K562 (cell line): ENCODE results near the gene CNOT6. TPM values are rescaled to one million over a fixed set of nuclear protein-coding genes. Genes with fewer than 3 reads are reported as not detected.
A peak's percentile ranks its signal among the peaks of the same experiment; 100 is the strongest.

Source experiments
- GTF2E2 ChIP-seq: fragments of 200-800 bp; sonication (Bioruptor generic); IDR thresholded peaks from 2 replicates; pipeline ENCODE4 v1.6.1; 2016; ENCODE audit warnings: missing genetic modification characterization, missing compliant biosample characterization
- JUN ChIP-seq, 2 experiments: sonication (generic) in 1 of 2; formaldehyde crosslinking in 1 of 2; IDR thresholded peaks; 2 replicates each; pipeline versions ENCODE4 v1.6.1 to v1.8.0; 2012 to 2022; ENCODE audit warnings: borderline replicate concordance in 2 of 2, mild to moderate bottlenecking in 2 of 2, improper control_type of control experiment in 1 of 2, low read depth in 1 of 2, low read length in 1 of 2, missing genetic modification reagents in 1 of 2
- KHSRP ChIP-seq: fragments of 450-650 bp; IDR thresholded peaks from 2 replicates; pipeline ENCODE4 v1.6.1; 2017
- RBFOX2 ChIP-seq: fragments of 200-400 bp; formaldehyde crosslinking; IDR thresholded peaks from 2 replicates; pipeline ENCODE4 v1.6.1; 2017; ENCODE audit warnings: low read depth, mild to moderate bottlenecking, low read length, moderate library complexity
- RBM15 ChIP-seq: fragments of 200-400 bp; formaldehyde crosslinking; IDR thresholded peaks from 2 replicates; pipeline ENCODE4 v1.6.1; 2018; ENCODE audit warnings: mild to moderate bottlenecking, low read length, moderate library complexity; ENCODE audit not compliant: insufficient read depth
- SPI1 ChIP-seq: IDR thresholded peaks from 2 replicates; pipeline ENCODE4 v1.6.1; 2011; ENCODE audit warnings: low read depth, low read length, control low read depth, borderline replicate concordance
- TCFL5 ChIP-seq: fragments of 250-450 bp; sonication (Bioruptor Pico); conservative IDR thresholded peaks from 2 replicates; pipeline ENCODE4 v1.6.1; 2021; ENCODE audit warnings: mild to moderate bottlenecking, moderate library complexity, matching md5 sums
- ZBTB40 ChIP-seq, 2 experiments: fragments of 450-650 bp in 1 of 2; sonication (generic) in 1 of 2; formaldehyde crosslinking in 1 of 2; IDR thresholded peaks; 2 replicates each; pipeline versions ENCODE4 v1.7.1 to v1.9.0; 2016 to 2022; ENCODE audit warnings: inconsistent platforms in 1 of 2, mild to moderate bottlenecking in 1 of 2, missing genetic modification reagents in 1 of 2
- ZBTB9 ChIP-seq: fragments of 450-650 bp; formaldehyde crosslinking; IDR thresholded peaks from 2 replicates; pipeline ENCODE4 v1.4.0; 2020; ENCODE audit warnings: mild to moderate bottlenecking, moderate library complexity
- ZNF121 ChIP-seq: sonication (generic); formaldehyde crosslinking; conservative IDR thresholded peaks from 2 replicates; pipeline ENCODE4 v1.8.0; 2022; ENCODE audit warnings: missing genetic modification reagents
- polyA plus RNA-seq, 8 experiments: library from polyadenylated mRNA; depleted of rRNA in 4 of 8; stranded (reverse) in 5 of 8; unstranded in 3 of 8; fragments of >200 nt; fragmentation: Nextera tagmentation in 2 of 8; fragmentation: Illumina TruSeq in 1 of 8; extraction: Ambion mirVana in 2 of 8; extraction: Trizol in 1 of 8; gene quantifications; 2 replicates each; pipeline versions ENCODE4 v1.2.1 to v1.2.3, GENCODE V29; 2011 to 2014; ENCODE audit warnings: inconsistent platforms in 1 of 8, missing spikeins in 1 of 8
- total RNA-seq, 7 experiments: library from RNA; depleted of rRNA in 6 of 7; stranded (reverse); fragments of >200 nt in 6 of 7; fragmentation: Illumina TruSeq in 2 of 7; extraction: Trizol in 2 of 7; gene quantifications; 2 replicates each; pipeline versions ENCODE4 v1.2.1 to v1.2.3, GENCODE V29; 2011 to 2021; ENCODE audit warnings: low replicate concordance in 1 of 7
- TF ChIP-seq, protein P1 (sequence below): fragments of 150-350 bp; IDR thresholded peaks from 2 replicates; pipeline ENCODE4 v1.6.1; 2014; ENCODE audit warnings: low read depth, mild to moderate bottlenecking, low read length, borderline replicate concordance

Gene CNOT6
- total and polyA plus RNA-seq, 9 of the 15 experiments (the other 6 are each of a cell fraction or from before 2014, with no cell fraction given) = 4.9 to 32.4 (median 14.0) TPM

DNA sequence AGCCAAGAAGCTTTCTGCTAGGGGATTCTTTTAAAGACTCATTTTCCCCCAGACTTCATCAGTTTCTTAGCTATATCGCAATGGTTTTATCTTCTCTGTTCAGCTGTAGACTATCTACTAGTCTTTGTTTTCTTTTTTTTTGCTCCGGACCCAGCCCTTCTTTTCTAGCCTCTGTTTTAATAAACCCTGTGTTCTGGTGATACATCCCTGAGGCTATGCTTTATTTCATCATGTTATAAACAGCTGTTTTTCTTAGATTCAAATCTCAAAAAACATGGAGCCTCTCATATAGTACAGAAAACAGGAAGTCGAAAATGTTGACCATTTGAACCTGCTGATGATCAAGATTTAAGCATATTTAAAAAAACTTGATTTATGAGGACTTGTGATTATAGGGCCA lies 59.4 kb downstream of the CNOT6 start (continued):
- TF ChIP-seq, protein P1, sequence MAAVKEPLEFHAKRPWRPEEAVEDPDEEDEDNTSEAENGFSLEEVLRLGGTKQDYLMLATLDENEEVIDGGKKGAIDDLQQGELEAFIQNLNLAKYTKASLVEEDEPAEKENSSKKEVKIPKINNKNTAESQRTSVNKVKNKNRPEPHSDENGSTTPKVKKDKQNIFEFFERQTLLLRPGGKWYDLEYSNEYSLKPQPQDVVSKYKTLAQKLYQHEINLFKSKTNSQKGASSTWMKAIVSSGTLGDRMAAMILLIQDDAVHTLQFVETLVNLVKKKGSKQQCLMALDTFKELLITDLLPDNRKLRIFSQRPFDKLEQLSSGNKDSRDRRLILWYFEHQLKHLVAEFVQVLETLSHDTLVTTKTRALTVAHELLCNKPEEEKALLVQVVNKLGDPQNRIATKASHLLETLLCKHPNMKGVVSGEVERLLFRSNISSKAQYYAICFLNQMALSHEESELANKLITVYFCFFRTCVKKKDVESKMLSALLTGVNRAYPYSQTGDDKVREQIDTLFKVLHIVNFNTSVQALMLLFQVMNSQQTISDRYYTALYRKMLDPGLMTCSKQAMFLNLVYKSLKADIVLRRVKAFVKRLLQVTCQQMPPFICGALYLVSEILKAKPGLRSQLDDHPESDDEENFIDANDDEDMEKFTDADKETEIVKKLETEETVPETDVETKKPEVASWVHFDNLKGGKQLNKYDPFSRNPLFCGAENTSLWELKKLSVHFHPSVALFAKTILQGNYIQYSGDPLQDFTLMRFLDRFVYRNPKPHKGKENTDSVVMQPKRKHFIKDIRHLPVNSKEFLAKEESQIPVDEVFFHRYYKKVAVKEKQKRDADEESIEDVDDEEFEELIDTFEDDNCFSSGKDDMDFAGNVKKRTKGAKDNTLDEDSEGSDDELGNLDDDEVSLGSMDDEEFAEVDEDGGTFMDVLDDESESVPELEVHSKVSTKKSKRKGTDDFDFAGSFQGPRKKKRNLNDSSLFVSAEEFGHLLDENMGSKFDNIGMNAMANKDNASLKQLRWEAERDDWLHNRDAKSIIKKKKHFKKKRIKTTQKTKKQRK = no peak
- TF ChIP-seq ZBTB40 (IDR thresholded peaks at IDR 0.05) = no peak
- TF ChIP-seq ZBTB40 (CRISPR knock-in tag; IDR thresholded peaks at IDR 0.05) = no peak
- TF ChIP-seq RBFOX2 = no peak
- no peak; the same call in 1 of the 2 replicates for TF ChIP-seq KHSRP
- TF ChIP-seq ZNF121 (CRISPR knock-in tag) = no peak
- no peak for TF ChIP-seq JUN (IDR thresholded peaks at IDR 0.05; ENCODE audit: borderline replicate concordance, low read depth, low read length)
- TF ChIP-seq JUN (CRISPR knock-in tag; IDR thresholded peaks at IDR 0.05; ENCODE audit: borderline replicate concordance) = no peak
- TF ChIP-seq TCFL5 = no peak
- TF ChIP-seq SPI1 = peak; percentile 84
- no peak for TF ChIP-seq RBM15
- no peak for TF ChIP-seq GTF2E2 (tag)
- TF ChIP-seq ZBTB9 (CRISPR knock-in tag) = no peak
